NCI-H460 (cell line): ENCODE results near the gene PTCD2. TPM values are rescaled to one million over a fixed set of nuclear protein-coding genes. Genes with fewer than 3 reads are reported as not detected.
A peak's percentile ranks its signal among the peaks of the same experiment; 100 is the strongest.

ENCODE experiments used
- DNase-seq: peaks from one replicate; pipeline ENCODE4 v3.0.0-alpha.2; 2016; ENCODE audit warnings: low read depth; ENCODE audit errors: extremely low read depth
- polyA plus RNA-seq: library from polyadenylated mRNA; depleted of rRNA; stranded (reverse); fragments of >200 nt; gene quantifications from 2 replicates; pipeline ENCODE4 v1.2.3, GENCODE V29; 2014; cell fraction: nucleus; rRNA removed
- total RNA-seq: library from RNA; depleted of rRNA; stranded (reverse); fragments of >200 nt; shearing (Covaris generic); gene quantifications from 2 replicates; pipeline ENCODE4 v1.2.3, GENCODE V29; 2014; rRNA removed

Gene PTCD2, protein sequence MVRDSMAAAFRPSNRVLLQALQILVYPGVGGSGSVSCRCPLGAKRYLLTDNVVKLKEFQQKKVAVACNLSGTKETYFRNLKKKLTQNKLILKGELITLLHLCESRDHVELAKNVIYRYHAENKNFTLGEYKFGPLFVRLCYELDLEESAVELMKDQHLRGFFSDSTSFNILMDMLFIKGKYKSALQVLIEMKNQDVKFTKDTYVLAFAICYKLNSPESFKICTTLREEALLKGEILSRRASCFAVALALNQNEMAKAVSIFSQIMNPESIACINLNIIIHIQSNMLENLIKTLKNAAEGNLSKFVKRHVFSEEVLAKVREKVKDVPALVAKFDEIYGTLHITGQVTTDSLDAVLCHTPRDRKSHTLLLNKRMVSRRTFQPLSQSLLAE
- total RNA-seq, result 17.2 and 20.3 TPM in 2 replicates
- 17.7 and 21.8 TPM in 2 replicates for polyA plus RNA-seq

DNA sequence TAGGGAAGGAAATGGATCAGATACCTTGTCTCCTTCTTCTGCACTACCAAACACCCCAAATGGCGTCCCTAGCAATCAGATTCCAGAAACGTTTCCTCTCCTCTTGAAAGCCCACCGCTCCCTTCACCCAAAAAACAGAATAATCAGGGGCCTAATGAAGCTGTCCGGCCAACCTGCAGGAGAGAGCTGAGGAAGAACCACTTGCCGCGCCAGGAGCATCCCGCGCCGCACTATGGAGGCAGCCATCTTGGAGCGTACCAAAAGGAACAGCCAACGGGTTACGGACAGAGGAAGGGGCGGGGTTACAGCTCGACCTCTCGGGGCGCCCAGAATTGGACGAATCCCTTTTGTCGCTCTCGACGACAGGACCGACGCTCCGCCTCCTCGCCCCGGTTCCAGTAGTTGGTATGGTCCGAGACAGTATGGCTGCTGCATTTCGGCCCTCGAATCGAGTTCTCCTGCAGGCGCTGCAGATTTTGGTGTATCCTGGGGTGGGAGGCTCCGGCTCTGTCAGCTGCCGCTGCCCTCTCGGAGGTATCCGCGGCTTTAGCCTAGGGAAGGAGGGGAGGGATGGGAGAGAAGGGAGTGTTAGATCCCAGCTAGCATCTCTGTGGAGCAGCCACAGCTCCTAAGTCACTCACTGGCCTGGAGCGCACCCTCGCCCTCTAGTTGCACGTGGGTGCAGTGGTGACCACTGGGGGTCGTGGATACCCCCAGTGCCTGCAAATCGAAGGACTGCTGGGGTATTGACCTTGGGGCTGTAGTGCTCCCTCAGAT lies at the start of gene PTCD2, which contains the start of gene MRPS27:
Gene PTCD2, plus strand, starts transcription at position 398 of the 777 bp plus-strand sequence. Its CDS starts 10 bp downstream, at position 408.
Gene MRPS27, minus strand, starts transcription at position 265 of the 777 bp plus-strand sequence. Its CDS starts 19 bp downstream, at position 246.
- peak; percentile 98 for DNase-seq

DNA sequence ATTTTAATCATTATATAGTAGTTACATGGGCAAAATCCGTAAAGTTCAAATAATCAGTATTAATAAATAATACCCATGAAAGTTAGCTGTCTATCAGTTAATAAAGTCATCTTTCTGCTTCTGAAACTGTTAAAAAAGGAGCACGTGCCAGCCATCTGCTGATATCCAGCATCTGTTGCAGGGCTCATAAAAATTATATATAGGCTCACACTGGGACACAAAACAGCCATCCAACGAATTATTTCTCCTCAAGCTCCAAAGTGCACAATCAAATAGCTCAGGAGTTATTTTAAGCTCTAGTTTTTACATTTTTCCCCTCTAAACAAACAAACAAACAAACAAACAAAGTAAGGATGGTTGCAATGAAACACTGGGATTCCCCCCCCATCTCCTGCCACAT lies 48.5 kb upstream of the PTCD2 start:
- no peak for DNase-seq

DNA sequence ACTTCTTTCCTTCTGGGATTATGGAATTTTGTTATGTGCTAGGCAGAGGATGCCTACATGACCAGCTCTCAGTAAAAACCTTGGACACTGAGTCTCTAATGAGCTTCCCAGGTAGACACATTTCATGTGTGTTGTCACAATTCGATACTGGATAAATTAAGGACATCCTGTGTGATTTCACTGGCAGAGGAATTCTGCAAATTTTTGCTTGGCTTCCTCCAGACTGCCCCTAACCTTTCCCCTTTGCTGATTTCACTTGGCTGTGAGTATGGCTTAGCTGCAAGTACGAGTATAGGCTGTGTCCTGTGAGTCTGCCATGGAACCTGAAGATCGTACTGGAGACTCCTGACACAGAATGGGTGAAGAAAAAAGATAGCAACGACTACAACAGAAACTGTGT lies 47.8 kb upstream of the PTCD2 start:
- no peak for DNase-seq

DNA sequence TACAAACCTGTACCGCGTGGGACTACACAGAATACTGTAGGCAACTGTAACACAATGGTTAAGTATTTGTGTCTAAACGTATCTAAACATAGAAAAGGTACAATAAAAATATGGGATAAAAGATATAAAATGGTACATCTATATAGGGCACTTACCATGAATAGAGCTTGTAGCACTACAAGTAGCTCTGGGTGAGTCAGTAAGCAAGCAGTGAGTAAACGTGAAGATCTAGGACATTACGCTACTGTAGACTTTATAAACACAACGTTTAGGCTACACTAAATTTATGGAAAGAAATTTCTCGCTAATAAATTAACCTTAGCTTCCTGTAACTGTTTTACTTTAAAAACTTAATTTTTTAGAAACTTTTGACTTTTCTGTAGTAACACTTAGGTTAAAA lies 46.6 kb upstream of the PTCD2 start:
- DNase-seq, result no peak

DNA sequence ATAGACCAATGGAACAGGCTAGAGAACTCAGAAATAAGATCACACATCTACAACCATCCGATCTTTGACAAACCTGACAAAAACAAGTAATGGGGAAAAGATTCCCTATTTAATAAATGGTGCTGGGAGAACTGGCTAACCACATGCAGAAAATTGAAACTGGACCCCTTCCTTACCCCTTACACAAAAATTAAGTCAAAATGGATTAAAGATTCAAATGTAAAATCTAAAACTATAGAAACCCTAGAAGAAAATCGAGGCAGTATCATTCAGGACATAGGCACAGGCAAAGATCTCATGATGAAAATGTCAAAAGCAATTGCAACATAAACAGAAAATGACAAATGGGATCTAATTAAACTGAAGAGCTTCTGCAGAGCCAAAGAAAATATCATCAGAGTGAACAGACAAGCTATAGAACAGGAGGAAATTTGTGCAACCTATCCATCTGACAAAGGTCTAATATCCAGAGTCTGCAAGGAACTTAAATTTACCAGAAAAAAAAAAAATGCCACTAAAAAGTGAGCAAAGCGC lies 43.9 kb upstream of the PTCD2 start:
- no peak for DNase-seq

DNA sequence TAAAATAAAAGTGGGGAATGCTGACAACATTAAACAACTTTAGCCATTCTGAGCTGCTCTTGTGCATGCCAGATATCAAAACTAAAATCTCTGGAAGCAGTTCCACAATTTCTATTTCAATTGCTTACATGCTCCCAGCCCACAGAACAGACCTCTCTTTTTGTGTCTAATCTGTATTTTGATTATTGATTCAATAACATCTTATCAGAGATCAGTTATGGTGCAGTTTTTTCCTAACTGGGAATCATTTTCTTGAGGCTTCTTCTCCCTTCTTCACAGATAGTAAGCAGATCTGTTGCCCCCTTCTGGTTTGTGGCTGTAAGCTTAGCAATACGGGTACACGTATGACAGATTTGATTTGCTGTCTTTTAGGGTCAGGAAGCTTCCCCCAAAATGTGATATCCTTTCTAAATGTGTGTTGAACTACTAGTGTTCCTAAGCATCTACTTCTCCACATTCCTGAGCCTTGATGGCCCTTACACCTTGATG lies 39.5 kb upstream of the PTCD2 start:
- peak; percentile 33 for DNase-seq

DNA sequence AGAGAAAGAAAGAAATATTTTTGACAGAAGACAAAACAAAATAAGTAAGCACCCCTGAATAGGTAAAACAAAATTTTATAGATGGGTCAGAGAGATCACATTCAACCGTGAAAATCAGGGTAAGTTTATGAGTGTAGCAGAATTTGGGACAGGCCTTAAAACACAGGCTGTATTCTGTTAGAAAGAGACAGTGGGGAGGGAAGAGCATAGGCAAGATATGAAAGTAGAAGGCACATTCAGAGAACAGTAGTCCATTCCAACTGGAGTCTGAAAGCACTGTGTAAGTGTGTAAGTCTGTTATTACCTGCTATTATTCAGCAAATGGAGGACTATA lies 38.8 kb upstream of the PTCD2 start:
- DNase-seq, result no peak

DNA sequence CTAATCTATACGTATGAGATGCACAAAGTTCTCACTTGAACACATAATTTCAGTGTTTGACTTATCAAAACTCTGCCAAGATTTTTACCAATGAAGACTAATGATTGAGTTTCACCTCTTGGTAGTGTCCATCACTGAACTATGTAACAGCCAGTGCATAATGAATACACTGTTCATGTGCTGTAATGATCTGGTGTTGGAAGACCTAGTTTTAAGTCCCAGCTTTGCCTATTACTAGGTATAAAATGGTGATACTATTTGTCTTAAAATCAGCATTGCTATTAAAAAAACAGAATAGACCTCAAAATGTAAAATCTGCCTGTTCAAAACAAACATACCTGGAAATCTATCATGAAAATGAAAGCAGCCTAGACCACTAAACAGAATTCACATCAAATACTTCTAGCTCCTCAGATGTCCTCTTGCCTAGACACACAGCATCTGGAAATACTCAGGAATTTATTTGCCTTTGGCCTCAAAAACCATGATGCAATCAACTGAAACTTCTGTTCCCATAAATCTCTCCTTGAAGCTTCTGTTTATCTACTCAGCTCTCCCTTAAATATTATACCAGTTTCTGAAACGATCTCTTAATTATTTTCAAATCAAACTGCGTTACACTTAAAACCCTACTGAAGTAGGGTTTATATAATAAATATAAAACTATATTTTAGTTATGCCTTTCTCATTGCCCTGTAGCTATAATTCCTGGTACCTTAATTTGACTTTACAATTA lies 38.2 kb upstream of the PTCD2 start:
- DNase-seq, result peak; percentile 91

DNA sequence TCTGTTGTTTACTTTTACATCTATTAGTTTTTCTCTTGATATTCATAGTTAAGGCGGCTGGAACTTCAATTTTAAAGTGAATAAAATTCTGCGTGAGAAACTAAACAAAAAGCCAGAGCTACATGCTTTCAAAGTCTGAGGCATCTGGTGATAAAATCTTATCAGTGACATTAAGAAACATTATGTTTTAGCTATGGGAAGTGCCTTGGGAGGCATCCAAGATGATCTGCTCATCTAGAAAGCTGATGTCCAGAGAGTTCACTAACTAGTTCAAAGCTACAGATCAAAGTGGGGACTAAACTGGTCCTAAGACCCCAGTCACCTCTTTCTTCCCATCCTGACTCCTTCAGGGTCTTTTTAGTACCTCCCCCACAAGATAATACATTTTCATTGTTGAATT lies 37.3 kb upstream of the PTCD2 start:
- no peak for DNase-seq

DNA sequence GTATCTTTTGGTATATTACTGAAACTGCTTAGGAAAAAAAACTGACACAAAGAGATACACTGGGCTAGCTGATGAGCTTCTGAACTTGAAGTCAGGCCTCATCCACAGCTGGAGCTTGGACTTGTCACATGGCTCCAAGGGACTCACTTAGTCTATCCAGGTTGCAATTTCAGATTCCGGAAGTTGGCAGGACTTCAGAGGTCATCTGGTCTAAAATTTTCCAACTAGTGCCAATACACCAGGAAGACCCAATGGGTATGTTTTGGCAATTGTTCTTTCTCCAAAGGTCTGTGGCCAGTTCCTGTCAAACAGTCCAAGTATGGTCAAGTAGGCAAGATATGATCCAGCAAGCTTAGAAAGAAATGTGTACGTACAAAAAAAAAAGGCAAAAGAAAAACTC lies 36.8 kb upstream of the PTCD2 start:
- DNase-seq, result no peak

DNA sequence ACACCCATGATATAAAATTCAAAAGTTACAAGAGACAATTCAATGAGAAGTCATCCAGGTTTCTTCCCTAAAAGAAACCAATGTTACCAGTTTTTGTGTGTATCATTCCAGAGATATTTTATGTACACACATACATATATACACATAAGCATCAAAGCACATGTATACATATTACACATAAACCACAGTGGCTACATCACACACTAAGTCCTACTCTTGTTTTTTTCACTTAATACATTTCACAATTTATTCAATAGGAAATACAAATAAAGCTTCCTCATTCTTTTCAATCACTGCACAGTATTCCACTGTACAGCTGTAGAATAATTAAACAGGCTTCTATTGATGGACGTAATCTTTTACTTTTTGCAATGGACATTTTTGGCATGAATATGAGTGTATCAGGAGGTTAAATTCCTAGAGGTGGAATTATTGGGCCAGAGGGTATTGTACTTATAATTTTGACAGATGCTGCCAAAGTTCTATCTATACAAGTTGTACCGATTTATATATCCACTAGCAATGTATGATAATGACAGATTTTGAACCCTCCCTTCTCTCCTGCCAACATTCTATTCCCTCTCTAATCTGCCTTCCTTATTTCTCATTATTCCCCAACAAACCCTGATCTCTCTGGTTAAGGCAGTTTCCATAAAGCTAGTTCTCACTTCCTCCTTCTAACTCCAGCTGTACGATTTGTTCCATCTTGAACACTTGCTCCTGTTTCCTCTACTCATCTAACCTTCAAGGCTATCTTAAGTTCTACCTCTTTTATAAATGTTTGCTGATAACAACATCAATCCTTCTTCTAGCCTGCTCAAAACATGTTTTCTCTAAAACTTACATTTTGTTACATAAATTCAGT lies 35.4 kb upstream of the PTCD2 start:
- DNase-seq, result no peak

DNA sequence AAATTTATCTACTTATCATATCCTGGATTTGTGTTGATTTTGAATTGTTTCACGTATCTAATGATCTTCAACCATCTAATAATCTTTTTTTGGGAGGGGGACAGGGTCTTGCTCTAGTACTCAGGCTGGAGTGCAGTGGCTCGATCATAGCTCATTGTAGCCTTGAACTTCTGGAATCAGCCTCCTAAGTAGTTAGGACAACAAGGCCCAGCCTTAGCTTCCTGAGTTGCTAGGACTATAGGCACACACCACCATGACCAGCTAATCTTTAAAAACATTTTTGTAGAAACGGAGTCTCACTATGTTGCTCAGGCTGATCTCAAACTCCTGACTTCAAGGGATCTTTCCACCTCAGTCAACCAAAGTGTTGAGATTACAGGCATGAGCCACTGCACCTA lies 34.8 kb upstream of the PTCD2 start:
- no peak for DNase-seq

DNA sequence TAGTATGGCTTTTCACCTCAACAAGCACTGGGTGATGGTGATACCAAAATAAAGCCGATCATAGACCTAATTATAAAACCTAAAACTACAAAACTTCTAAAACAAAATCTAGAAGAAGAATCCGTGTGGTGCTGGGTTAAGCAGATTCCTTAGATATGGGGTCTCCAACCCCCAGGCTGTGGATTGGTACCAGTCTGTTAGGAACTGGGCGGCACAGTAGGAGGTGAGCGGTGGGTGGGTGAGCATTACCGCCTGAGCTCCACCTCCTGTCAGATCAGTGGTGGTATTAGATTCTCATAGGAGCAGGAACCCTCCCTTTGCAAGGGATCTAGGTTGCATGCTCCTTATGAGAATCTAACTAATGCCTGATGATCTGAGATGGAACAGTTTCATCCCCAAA lies 33.4 kb upstream of the PTCD2 start:
- no peak for DNase-seq

DNA sequence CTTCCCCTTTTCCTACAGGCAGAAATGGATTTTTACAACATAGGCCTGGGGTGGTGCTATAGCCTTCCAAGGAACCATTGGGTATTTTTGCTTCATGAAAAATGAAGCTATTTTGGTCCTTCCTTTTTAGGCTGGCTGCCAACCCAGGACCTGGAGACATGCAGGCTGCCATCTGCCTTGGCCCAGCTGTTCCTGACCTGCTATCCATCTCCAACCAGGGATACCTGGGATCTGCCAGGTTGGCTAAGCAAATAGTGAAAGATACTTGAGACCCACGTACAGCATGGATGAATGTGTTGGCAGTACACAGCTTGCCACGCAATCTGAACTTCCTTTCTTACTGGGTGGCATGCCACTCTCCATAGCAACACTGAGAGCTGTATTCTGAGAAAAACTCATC lies 31.2 kb upstream of the PTCD2 start:
- no peak for DNase-seq

DNA sequence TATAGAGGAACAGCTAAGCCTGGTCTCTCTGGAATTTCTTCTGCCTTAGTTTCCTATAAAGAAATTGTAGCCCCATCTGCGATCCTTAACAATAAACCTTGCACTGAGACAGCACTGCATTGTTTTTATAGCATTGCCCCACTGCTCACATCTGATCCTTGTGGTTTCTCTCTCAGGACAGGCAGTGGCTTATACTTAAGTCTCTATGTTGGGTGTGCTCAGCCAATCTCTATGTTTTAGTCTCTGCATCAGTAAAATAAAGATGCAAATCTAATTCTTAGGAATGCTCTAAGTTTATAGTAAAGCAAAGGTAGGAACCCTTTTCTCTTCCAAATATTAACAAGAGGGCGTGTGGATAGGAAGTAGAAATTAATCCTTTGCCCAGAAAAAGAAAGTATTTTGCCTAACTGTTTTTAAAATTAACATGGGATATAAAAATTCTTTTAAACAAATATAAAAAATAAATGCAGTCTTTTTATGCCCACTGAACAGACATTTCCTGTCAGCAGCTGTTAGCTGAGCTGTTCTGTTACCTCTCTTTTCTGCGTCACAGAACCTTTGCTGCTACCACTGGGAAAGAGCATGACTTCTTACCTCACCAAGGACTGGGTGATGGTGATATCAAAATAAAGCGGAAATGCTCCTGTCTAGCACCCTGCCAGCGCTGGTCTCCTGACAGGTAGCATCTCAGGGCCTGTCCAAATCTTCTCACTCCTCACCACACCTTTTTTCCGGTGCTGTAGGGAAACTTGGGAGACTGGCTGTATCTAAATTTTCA lies 29.6 kb upstream of the PTCD2 start:
- DNase-seq, result no peak

DNA sequence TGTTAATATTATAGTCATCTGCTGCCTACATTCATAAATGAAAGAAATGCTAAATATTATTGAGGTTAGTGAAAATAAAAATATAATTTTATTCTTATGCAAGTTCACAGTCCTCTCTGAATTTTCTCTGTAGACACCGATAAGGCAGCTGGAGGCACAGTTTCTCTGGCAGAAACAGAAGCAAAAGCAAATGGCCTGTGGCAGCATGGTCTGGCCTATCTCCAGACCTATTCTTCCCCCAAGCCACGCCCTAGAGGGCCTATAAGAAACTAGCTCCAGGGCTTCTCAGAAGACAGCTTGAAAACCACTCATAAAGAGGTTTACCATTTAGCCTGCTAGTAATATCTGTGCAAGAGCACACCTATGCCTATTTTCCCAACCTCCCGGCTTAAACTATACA lies 28.6 kb upstream of the PTCD2 start:
- DNase-seq, result no peak

DNA sequence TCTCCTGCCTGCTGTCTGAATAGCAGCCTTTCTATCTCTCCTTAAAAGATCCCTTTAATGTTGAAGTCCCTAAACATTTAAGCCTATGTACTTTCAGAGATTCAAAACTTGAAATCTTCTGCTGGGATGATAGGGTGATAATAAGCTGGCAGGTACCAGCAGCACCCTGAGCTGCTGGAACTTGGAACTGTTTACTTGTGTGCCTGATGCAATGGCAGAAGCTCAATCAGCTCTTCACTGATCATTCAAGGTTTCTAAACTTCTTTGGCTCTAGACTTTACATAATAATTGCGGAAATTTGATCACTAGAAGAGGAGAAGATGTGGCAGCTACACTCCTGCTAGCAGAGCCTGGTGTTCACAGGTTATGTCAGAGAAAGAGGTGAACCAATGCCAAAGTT lies 27.8 kb upstream of the PTCD2 start:
- no peak for DNase-seq

DNA sequence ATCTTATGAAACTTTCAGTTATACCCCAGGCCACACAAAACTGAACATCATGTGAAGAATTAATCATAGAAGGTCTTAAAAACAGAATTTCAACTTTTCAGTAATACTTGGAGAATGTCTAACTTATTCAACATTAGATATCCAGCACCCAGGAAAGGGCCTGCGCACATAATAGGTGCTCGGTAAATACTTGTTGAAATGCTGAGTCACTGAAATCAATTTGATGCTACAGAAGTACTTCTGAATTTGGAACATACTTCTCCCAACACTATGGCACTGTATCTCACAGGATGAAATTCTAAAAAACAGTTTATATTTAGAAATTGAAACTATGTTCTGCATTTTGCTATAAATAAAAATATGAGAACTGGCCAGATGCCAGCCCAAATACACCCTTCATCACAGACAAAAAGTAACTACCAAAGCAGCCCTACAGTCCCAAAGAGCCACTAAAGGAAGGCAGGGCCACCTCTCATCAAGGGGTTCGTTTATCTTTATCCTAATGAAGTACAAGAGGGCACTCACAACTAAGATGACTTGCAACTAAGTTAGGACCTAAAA lies 26.6 kb upstream of the PTCD2 start:
- DNase-seq, result no peak

DNA sequence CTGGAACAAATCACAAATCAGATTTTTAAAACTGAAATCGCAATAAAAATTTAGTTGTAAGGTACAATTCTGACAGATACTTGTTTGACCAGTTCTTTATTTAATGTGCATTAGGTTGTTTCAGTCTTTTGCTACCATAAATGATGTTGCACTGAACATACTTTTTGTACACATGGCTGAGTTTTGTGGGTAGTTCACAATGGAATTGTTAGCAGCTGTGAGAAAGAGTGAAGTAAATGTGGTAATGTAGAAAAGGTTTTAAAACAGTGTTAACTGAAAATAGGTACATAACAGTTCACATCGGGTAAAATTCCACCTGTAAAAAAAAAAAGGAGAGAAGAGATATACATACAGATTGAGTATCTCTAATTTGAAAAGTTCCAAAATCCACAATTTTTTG lies 25.7 kb upstream of the PTCD2 start:
- no peak for DNase-seq
